ENCODE measurements around the gene HPX. TPM values are rescaled to one million over a fixed set of nuclear protein-coding genes. Genes with fewer than 3 reads are reported as not detected.

The HPX gene
- total and polyA plus RNA-seq, 2 of the 13 experiments (the other 11 are each of a cell fraction or from before 2014, with no cell fraction given) = 9.2 to 57.4 TPM

DNA sequence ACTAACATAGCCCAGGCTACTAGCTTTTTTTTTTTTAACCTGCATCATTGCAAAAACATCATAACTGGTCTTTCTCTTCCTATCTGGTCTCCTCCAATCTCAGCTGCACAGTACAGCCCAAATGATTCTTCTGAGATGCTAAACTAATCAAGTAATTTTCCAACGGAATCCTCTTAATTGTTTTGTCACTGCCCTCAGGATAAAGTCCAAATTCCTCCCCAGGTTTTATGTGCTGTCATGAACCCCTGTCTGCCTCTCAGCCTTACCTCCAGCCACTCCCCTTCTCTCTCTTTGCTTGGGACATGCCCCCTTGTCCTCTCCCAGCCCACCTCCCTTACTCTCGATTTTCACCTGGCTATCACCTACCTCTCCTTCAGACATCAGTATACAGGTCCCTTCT lies 34.4 kb downstream of the HPX start:
- FAIRE-seq (no peak), ATAC-seq (no peak), DNase-seq (ENCODE audit: low spot score) (no peak)
- Histone ChIP-seq H3K4me3 (replicated peaks in 1 of 3; ENCODE audit: insufficient read depth in 1 of 3, low read depth in 2 of 3, low read length in 3 of 3) (no peak overlapping the region), H3K79me2 (ENCODE audit: insufficient read depth, low read length) (no peaks in the 10 kb centered on the region), H3K9ac (ENCODE audit: insufficient read depth, low read depth, low read length) (no peak overlapping the region), H3K27ac (ENCODE audit: extremely low read length, insufficient read depth, low read length) (no peak overlapping the region), H4K20me1 (ENCODE audit: insufficient read depth, low read length) (no peaks in the 10 kb centered on the region), H2AFZ (ENCODE audit: low read length) (no peak overlapping the region), H3K9me3 (ENCODE audit: low read length) (no peaks in the 10 kb centered on the region), H3K36me3 (replicated peaks in 1 of 2; ENCODE audit: control insufficient read depth in 1 of 2, insufficient read depth in 2 of 2, low read length in 2 of 2) (no peaks in the 10 kb centered on the region), H3K4me2 (ENCODE audit: low read depth, low read length) (no peak overlapping the region), H3K27me3 (ENCODE audit: control insufficient read depth in 1 of 2, insufficient read depth in 2 of 2, low read length in 2 of 2) (peaks cover 0 to 5% of the 10 kb centered on the region in 2 experiments; a peak in 1 of 5 replicates), H3K4me1 (ENCODE audit: insufficient read depth, low read length) (peaks cover 27% of the 10 kb centered on the region)
- BruUV-seq (replicated peaks) = no TSS peak
- 0% methylated on average over 2 of the region's 2 CpGs for WGBS (ENCODE audit: low lambda C conversion rate)
- CTCF ChIA-PET (ENCODE audit: low intra/inter-chr PET ratio, low total read pairs) = no interaction called here
- intact Hi-C loops (cut with micrococcal nuclease; ENCODE audit: unreplicated experiment) = no loop called here
- in situ Hi-C loops (cut with HindIII; ENCODE audit: extremely low pct_ligation_motif_present, low pct_unique_long_range_greater_than_20kb) = no loop called here
- POLR2A ChIA-PET = interaction anchor here (1.0 to 2.2 kb wide), 2 partner anchors 13 to 16 kb away, joined by 3 to 4 read pairs; partner anchors contain the start of genes APBB1 and SMPD1
- no peak for TF ChIP-seq NFE2L1 (CRISPR knock-in tag; IDR thresholded peaks at IDR 0.05; ENCODE audit: borderline replicate concordance)
- no peak for TF ChIP-seq UBTF (CRISPR knock-in tag; IDR thresholded peaks at IDR 0.05)
- TF ChIP-seq ZNF850 (CRISPR knock-in tag; conservative IDR thresholded peaks at IDR 0.05) = no peak

- ChIA-PET CTCF (ENCODE audit: low intra/inter-chr PET ratio, low total read pairs) (no interaction called here), POLR2A (interaction anchor here (2.2 kb wide), 1 partner anchor 13 kb away, joined by 4 read pairs; the partner anchor contains the start of gene APBB1)
- no peak overlapping the region for H3K4me2 ChIP-seq (ENCODE audit: low read depth, low read length)
- 77% methylated on average over 5 of the region's 6 CpGs for WGBS (ENCODE audit: low lambda C conversion rate)
- intact Hi-C loops (cut with micrococcal nuclease; ENCODE audit: unreplicated experiment) = no loop called here
- H2AFZ ChIP-seq (ENCODE audit: low read length) = no peak overlapping the region
- no peaks in the 10 kb centered on the region for H3K9me3 ChIP-seq (ENCODE audit: low read length)
- peaks cover 27% of the 10 kb centered on the region for H3K4me1 ChIP-seq (ENCODE audit: insufficient read depth, low read length)
- H3K27ac ChIP-seq (ENCODE audit: extremely low read length, insufficient read depth, low read length) = no peak overlapping the region
- H3K36me3 ChIP-seq (replicated peaks in 1 of 2; ENCODE audit: control insufficient read depth in 1 of 2, insufficient read depth in 2 of 2, low read length in 2 of 2) = no peaks in the 10 kb centered on the region
- no peaks in the 10 kb centered on the region for H4K20me1 ChIP-seq (ENCODE audit: insufficient read depth, low read length)
- no peak overlapping the region for H3K9ac ChIP-seq (ENCODE audit: insufficient read depth, low read depth, low read length)
- no peak for TF ChIP-seq ZNF446 (CRISPR knock-in tag; IDR thresholded peaks at IDR 0.05)
- no peak for TF ChIP-seq RNF2 (conservative IDR thresholded peaks at IDR 0.05; ENCODE audit: low read depth)
- TF ChIP-seq ZSCAN29 (CRISPR knock-in tag; conservative IDR thresholded peaks at IDR 0.05) = no peak
- no peak for TF ChIP-seq ZNF382 (CRISPR knock-in tag; IDR thresholded peaks at IDR 0.05; ENCODE audit: borderline replicate concordance)
- TF ChIP-seq ARID2 (CRISPR knock-in tag; IDR thresholded peaks at IDR 0.05; ENCODE audit: borderline replicate concordance) = no peak
- no peak for TF ChIP-seq STAT6 (CRISPR knock-in tag; IDR thresholded peaks at IDR 0.05; ENCODE audit: borderline replicate concordance)
- peaks cover 0 to 5% of the 10 kb centered on the region in 2 experiments; a peak in 1 of 5 replicates for H3K27me3 ChIP-seq (ENCODE audit: control insufficient read depth in 1 of 2, insufficient read depth in 2 of 2, low read length in 2 of 2)
- no peak for FAIRE-seq
- DNase-seq (ENCODE audit: low spot score) = no peak
- BruUV-seq (replicated peaks) = no TSS peak
- H3K4me3 ChIP-seq (replicated peaks in 1 of 3; ENCODE audit: insufficient read depth in 1 of 3, low read depth in 2 of 3, low read length in 3 of 3) = no peak overlapping the region
- no peak for ATAC-seq
- no peaks in the 10 kb centered on the region for H3K79me2 ChIP-seq (ENCODE audit: insufficient read depth, low read length)
- in situ Hi-C loops (cut with HindIII; ENCODE audit: extremely low pct_ligation_motif_present, low pct_unique_long_range_greater_than_20kb) = no loop called here
Observed at GRCh38 chr11:6405846-6406245, 34.9 kb downstream of the HPX start.

Data from HepG2 (cell line).